GM19025 (cell line): Measurements from ENCODE around the gene RASA2.
"Not testable (repeated sequence)": the region's sequence is repeated elsewhere in the genome, so short reads cannot be mapped to it uniquely, and the experiment has no call there.

Experiments
- ATAC-seq: cut with Tn5 transposase; IDR thresholded peaks from one replicate; pipeline ENCODE4 v1.9.1; 2021; ENCODE audit warnings: mild to moderate bottlenecking, low read depth, moderate library complexity; ENCODE audit not compliant: unreplicated experiment

RASA2 gene

DNA sequence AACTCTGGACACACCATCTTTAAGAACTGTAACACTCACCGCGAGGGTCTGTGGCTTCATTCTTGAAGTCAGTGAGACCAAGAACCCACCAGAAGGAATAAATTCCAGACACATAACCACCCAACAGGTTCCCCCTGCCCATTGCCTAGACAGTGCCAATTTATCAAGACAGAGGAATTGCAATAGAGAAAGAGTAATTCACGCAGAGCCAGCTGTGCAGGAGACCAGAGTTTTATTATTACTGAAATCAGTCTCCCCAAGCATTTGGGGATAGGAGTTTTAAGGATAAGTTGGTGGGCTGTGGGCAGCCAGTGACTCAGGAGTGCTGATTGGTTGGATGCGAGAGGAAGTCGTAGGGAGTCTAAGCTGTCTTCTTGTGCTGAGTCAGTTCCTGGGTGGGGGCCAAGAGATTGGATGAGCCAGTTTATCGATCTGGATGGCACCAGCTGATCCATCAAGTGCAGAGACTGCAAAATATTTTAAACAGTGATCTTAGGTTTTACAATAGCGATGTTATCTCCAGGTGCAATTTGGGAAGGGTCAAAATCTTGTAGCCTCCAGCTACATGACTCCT lies 142.1 kb downstream of the RASA2 start:
- not testable (repeated sequence) for ATAC-seq

- no peak for ATAC-seq
These were observed 143.1 kb downstream of the RASA2 start for GRCh38 chr3:141629976-141630375.

GRCh38 chr3:141632779-141633374 lies 146.1 kb downstream of the RASA2 start:
- no peak for ATAC-seq

DNA sequence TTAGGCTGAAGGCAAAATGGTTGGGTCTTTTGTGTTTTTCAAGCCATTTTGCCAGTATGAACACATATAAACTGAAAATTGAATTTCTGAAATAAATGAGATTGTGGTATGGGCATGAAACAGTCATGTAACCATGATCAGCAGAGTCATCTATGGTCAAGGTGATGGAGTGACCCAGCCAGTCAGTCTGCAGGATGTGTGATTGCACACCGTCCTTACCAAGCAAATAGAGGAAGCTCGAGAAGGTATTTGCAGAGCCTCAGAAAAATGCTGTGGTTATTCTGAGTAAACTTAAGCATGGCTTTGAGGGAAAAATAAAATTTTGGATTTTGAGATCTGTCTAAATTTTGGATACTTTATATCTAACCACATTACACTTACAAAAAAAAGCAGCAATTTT lies 155.4 kb downstream of the RASA2 start:
- no peak for ATAC-seq

GRCh38 chr3:141643391-141643790 lies 156.6 kb downstream of the RASA2 start:
- ATAC-seq = no peak

- no peak for ATAC-seq
These were observed 157.0 kb downstream of the RASA2 start for GRCh38 chr3:141643796-141644195.

DNA sequence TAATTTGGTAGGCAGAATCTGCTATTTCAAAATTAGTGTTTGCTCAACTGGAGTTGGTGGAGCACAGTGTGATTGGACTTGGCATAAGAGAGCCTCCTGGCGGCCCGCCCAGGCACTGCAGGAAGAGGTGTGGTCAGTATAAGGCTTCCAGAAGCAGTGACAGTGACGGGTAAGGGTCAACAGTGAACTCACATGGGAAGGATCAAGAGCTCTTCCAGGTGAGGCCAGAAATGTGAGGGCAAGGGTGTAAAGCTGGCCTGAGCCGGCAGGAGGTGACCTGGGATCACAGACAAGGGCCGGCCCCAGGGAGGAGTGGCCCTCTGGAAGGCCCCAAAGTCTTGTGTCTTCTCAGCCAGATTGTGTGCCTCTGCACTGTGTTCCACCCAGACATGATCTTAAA lies 158.1 kb downstream of the RASA2 start:
- no peak for ATAC-seq

GRCh38 chr3:141646760-141647561 lies 160.1 kb downstream of the RASA2 start:
- ATAC-seq = no peak

DNA sequence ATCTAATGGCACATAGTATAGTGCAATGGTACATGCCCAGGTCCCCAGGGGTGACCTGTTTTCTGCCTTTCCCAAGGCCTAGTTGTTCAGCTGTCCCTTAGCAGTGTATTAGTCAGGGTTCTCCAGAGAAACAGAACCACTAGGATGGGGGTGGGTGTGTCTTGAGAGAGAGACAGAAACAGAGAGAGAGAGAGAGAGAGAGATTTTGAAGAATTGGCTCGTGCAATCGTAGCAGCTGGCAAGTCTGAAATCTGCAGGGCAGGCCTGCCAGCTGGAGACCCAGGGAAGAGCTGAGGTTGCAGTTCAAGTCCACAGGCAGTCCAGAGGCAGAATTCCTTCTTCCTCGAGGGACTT lies 160.7 kb downstream of the RASA2 start:
- no peak for ATAC-seq

DNA sequence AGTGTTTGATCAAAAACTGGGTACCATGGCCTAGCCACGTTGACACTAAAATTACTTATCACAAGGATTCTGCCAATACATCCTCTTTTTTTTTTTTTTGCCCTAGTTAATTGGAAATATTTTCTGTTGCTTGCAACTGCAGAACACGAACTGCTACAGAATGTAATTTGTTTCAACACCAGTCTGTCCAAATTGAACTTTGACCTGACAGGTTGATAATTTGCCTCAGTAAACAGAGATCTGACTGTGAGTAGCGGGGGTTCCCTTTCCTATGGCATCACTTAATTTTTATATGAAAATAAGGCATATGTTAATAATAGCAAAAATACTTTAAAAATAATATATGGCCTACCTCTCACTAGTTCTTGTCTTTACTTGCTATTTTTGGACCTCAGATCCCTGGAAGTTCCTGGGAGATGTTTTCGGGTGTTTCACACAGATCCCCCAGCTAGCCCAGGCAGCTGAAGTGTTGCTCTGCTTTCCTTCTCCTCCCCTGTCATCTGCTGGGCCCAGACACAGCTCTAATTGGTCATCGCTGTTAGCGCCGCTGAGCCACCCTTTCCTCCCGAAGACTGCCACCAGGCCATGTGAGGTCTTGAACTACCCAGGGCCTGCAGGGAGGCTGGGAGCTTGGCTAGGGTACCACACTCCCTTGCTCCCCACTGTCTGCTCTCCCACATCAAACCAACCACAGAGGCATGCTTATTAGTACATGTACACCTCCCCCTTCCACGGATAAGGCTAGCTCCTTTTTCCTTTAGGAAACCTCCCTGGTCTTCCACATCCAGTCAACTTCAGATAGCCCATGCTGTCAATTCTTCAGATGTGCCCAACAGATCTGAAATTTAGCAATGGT lies 161.5 kb downstream of the RASA2 start:
- no peak for ATAC-seq

DNA sequence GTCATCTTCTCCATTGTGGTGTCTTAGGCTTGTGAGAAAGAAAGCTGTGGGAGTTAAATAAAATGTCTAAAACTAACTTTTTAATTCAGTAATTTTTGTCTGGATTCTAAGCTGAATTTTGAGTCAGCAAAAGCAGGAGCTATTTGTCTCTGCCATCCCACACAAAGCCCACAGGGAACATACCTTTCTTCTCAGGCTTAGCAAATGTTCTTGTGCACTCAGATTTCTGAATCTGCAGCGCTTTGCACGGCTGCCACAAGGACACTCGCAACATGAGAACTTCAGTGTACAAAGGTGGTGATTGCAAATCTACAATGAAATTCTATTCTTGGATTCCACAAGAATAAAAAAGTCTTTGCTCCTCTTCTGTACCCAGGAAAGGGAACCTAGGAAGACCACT lies 163.0 kb downstream of the RASA2 start:
- no peak for ATAC-seq

- no peak for ATAC-seq
These were observed 164.0 kb downstream of the RASA2 start for GRCh38 chr3:141650783-141651182.

DNA sequence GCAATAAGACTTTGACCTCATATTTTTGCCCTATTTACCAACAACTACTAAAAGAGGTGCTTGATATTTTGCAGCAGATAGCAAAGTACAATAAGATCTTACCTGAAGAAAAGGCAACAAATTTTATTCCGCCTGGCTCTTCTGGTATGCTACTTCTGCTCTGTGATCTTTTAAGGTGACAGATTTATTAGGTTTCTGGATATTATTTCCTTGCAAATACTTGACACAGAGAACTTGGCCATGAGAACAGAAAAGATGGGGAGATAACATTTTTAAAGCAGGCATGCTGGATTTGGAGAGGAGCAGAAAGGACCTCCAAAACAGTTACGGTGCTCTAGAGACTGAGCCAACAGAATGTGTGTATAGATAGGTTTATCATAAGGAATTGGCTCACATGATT lies 164.6 kb downstream of the RASA2 start:
- no peak for ATAC-seq

DNA sequence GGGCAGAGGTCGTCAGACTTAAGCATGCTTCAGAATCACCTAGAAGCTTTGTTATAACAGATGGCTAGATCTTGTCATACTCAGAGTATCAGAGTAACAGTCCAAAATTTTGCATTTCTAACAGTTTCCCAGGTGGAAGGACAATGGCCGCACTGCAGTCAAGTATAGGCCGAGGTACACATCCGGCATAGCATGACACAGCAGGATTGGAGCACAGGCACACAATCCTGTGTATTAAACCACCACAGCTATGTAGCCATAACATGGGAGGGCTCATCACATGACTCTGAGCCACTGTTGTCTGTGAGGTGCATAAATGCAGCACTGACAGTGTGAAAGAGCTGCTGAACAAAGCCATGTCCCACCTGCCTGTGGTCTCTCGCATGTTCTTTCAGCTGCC lies 165.5 kb downstream of the RASA2 start:
- no peak for ATAC-seq

- ATAC-seq = no peak
These were observed 167.0 kb downstream of the RASA2 start for GRCh38 chr3:141653847-141654246.

GRCh38 chr3:141655801-141656200 lies 169.0 kb downstream of the RASA2 start:
- no peak for ATAC-seq

DNA sequence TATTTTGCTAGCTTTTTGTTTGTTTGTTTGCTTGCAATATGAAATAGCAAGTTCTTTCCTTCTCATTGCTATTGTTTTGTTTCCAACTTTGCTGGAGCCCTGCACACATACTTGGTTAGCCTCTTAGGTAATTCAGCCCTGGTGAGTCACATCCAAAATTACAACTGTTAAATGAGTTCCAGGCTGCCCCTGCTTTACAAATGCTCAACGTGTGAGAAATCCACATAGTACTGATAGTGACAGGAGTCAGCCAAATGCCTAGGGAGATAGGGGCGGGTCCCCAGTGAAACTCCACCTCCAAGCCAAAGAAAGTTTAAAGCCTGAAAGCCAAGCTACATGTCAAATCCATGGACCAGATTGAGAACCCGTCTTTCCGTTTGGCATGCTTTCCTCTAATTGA lies 169.9 kb downstream of the RASA2 start:
- no peak for ATAC-seq

DNA sequence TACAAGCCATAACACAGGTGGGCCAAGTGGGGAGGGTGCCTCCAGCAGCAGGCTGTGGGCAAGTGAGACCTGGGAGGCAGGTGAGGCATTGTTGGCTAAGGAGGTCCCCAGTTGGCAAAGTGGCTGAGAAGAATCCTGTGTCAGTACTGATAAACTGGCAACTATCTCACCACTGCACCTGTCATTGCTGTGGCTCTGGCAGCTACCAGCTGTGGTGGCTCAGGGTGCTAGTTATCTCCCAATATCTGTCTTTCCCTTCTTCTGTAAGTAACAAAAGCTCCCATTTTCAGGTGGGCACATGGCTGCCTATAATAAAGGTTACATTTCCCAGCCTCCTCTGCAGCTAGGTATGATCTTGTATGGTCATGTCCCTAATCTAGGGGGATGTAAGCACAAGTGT lies 170.7 kb downstream of the RASA2 start:
- no peak for ATAC-seq

DNA sequence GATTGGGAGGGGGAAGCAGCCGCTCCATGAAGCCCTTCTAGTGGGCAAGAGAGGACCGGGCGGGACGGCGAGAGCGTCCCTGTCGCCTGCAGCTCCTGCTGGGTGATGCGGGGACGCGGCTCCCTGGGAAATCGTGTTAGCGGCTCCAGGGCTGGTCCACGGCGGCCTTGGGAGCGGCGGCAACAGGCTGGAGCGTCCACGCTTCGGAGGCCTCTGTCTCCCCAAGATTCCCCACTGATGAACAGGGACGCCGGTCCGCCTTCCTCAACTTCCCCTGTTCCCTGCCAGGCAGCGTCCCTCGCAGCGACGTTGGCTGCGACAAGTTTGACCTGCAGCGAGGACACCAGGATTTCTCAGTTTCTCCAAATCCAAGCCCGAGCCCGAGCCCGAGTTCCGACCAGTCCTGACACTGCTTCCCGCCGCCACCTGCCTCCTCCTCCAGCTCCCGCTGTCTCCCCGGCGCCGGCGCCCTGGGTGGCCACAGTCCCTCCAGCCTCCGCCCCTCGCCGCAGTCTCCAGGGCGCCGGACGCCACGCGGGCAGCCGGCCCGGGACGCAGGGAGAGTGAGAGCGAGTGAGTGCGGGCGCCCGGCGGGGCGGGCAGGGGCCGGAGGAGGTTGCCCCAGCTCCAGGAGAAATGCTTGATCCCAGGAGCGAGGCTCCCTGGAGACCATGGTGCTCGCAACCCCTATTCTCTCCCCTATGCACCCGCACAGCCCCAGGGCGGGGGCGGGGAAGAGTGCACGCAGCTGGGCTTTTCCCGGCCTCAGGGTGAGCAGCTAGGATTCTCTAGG lies 173.2 kb downstream of the RASA2 start:
- no peak for ATAC-seq

GRCh38 chr3:141660614-141660947 lies 173.8 kb downstream of the RASA2 start:
- ATAC-seq = no peak
